Measurements from ENCODE around the gene ZER1. TPM values are rescaled to one million over a fixed set of nuclear protein-coding genes. Genes with fewer than 3 reads are reported as not detected.

The ZER1 gene
- total RNA-seq (2022; extraction: Qiagen RNA extraction): 14.0 to 15.9 TPM (median 15.1 TPM) in 5 replicates

GRCh38 chr9:128771745-128772519, at the start of gene ZER1:
Gene ZER1, minus strand, starts transcription at chr9:128771927. Its CDS starts 16,362 bp downstream, at chr9:128755565.

DNA sequence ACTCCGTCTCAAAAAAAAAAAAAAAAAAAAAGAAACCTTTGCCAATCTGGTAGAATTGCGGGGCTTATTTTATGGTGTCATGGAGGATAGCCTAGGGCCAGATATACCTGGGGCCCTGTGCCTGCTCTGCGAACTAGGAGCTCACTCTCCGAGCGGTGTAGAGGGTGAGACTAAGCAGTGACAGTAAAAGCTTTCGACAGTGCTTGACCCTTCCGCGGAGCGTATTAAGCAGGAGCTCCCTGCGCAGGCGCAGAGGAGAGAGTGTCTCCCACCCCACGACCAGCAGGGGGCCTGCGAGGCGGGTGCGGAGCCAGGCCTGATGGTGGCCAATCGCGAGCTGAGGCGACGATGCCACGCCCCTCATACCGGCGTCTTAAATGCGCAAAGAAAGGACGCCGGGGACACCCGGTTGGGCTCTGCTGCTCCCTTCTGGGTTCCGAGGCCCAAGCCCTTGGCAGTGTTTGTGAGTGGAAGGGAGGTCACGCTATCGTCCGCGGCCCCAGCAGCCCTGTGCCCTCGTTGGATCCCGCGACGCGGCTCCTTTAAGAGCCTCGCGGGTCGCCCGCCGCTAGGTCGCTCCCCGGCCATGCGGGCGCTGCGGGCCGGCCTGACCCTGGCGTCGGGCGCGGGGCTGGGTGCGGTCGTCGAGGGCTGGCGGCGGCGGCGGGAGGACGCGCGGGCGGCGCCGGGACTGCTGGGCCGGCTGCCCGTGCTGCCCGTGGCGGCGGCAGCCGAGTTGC, 46.5 kb upstream of the ZER1 start, which contains the start of gene ENDOG:
ENDOG (plus strand) TSS at position 402 of the 740 bp plus-strand sequence; CDS start at position 587, 185 bp downstream.

GRCh38 chr9:128786681-128787601, 15.2 kb upstream of the ZER1 start, which contains the start of gene TBC1D13:
Gene TBC1D13, plus strand, starts transcription at chr9:128787253. Its CDS starts 101 bp downstream, at chr9:128787354.

DNA sequence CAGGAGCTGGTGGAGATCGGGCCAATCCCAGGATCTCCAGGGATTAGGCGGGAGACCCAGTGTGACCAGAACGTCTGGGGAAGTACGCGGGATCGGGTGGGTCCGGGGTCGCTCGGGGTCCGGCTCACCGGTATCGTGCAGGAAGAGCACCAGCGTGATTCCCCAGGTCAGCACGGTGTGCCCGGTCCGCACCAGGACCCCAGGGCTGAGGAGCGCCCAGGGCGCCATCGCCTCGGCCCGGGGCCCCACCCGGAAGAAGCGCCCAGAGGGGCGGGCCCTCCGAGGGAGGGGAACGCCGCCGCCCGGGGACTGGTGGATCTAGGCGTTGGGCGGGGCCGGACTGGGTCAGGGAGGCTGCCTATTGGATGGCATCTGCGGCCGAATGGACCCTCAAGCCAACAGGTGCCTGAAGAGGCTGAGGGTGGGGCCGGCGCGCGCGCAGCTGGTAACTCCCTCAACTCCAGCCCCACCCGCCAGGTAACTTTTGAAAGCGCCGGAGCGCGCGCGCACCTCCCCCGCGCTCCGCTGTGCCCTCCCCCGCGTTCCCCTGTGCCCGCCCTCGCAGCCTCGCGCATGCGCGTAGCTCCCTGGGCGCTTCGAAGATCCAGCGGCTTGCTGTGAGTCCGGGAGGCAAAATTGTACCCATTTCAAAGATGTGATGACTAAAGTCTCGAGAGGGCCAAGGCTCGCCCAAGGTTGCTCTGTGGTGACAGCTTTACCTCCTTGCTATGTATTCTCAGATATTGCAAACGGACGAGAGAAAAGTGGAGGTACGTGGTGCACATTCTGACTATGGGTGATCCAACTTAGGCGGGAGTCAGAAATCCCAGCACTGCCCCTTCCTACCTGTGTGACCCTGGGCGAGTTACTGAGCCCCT, 47.6 kb downstream of the ZER1 start, which contains the start of gene ZDHHC12:
ZDHHC12 (minus strand) TSS at position 262 of the 878 bp plus-strand sequence; CDS start at position 228, 34 bp downstream.

GRCh38 chr9:128702445-128702948, 69.2 kb downstream of the ZER1 start, which contains the start of gene PKN3:
Gene PKN3, plus strand, starts transcription at chr9:128702503. Its CDS starts 413 bp downstream, at chr9:128702916.

GRCh38 chr9:128688501-128689292, 83.0 kb downstream of the ZER1 start, which contains the start of gene SET:
Gene SET, plus strand, starts transcription at chr9:128689222. Its CDS starts 361 bp downstream, at chr9:128689583.

Other genes starting within 250 kb of the ZER1 start
- gene SPTAN1, start 219.3 kb downstream of the ZER1 start, total RNA-seq (2022; extraction: Qiagen RNA extraction): 143 to 155 TPM (median 151 TPM) in 5 replicates
- 101 to 138 TPM (median 132 TPM) in 5 replicates for gene DYNC2I2, start 115.1 kb downstream of the ZER1 start, total RNA-seq (2022; extraction: Qiagen RNA extraction)
- 367 to 533 TPM (median 408 TPM) in 5 replicates for gene SET, start 82.7 kb downstream of the ZER1 start, total RNA-seq (2022; extraction: Qiagen RNA extraction)
- 14.4 to 17.5 TPM (median 16.3 TPM) in 5 replicates for gene PKN3, start 69.4 kb downstream of the ZER1 start, total RNA-seq (2022; extraction: Qiagen RNA extraction)
- gene ZDHHC12, start 47.8 kb downstream of the ZER1 start, total RNA-seq (2022; extraction: Qiagen RNA extraction): 66.7 to 93.4 TPM (median 90.6 TPM) in 5 replicates
- gene TBC1D13, start 15.3 kb upstream of the ZER1 start, total RNA-seq (2022; extraction: Qiagen RNA extraction): 20.7 to 24.8 TPM (median 21.3 TPM) in 5 replicates
- 16.0 to 34.5 TPM (median 34.2 TPM) in 5 replicates for gene ENDOG, start 46.6 kb upstream of the ZER1 start, total RNA-seq (2022; extraction: Qiagen RNA extraction)
- gene SPOUT1, start 57.9 kb upstream of the ZER1 start, total RNA-seq (2022; extraction: Qiagen RNA extraction): 22.0 to 47.4 TPM (median 45.3 TPM) in 5 replicates
- gene KYAT1, start 110.0 kb upstream of the ZER1 start, total RNA-seq (2022; extraction: Qiagen RNA extraction): 10.0 to 13.9 TPM (median 13.5 TPM) in 5 replicates
- 114 to 133 TPM (median 130 TPM) in 5 replicates for gene LRRC8A, start 110.2 kb upstream of the ZER1 start, total RNA-seq (2022; extraction: Qiagen RNA extraction)
- gene PHYHD1, start 149.1 kb upstream of the ZER1 start, total RNA-seq (2022; extraction: Qiagen RNA extraction): 0.22 to 0.27 TPM (median 0.24 TPM) in 4 of 5 replicates, not detected in the other
- 38.2 to 39.9 TPM (median 39.7 TPM) in 5 replicates for gene DOLK, start 175.7 kb upstream of the ZER1 start, total RNA-seq (2022; extraction: Qiagen RNA extraction)
- 38.4 to 46.2 TPM (median 40.7 TPM) in 5 replicates for gene NUP188, start 175.8 kb upstream of the ZER1 start, total RNA-seq (2022; extraction: Qiagen RNA extraction)